Nephron progenitor cell (in vitro differentiated cells): ENCODE measurements around the gene OPHN1.
"Not testable (repeated sequence)": the region's sequence is repeated elsewhere in the genome, so short reads cannot be mapped to it uniquely, and the experiment has no call there.

ENCODE experiments used
- DNase-seq: peaks from one replicate; pipeline ENCODE4 v3.0.0; 2021
- H3K27ac Mint-ChIP-seq: 2 replicates; pipeline ENCODE4 v1.8.0; 2021; ENCODE audit warnings: mild to moderate bottlenecking, moderate library complexity, mixed read lengths
- H3K27me3 Mint-ChIP-seq: 2 replicates; pipeline ENCODE4 v1.8.0; 2021; ENCODE audit warnings: mild to moderate bottlenecking, low read depth, mixed read lengths; ENCODE audit not compliant: poor library complexity
- H3K36me3 Mint-ChIP-seq: 2 replicates; pipeline ENCODE4 v1.8.0; 2021; ENCODE audit warnings: low read depth, mixed read lengths
- H3K4me1 Mint-ChIP-seq: 2 replicates; pipeline ENCODE4 v1.8.0; 2021; ENCODE audit warnings: mixed read lengths
- H3K4me3 Mint-ChIP-seq: 2 replicates; pipeline ENCODE4 v1.8.0; 2021; ENCODE audit warnings: mild to moderate bottlenecking, moderate library complexity, mixed read lengths
- H3K9me3 Mint-ChIP-seq: 2 replicates; pipeline ENCODE4 v1.8.0; 2021; ENCODE audit warnings: mild to moderate bottlenecking, moderate library complexity, mixed read lengths
- CTCF ChIP-seq: fragments of 200-600 bp; sonication (generic); IDR thresholded peaks from 2 replicates; pipeline ENCODE4 v1.5.0; 2021; ENCODE audit warnings: antibody characterized with exemption

OPHN1 gene

GRCh38 chrX:68072041-68072440 lies 361.3 kb downstream of the OPHN1 start:
- Mint-ChIP-seq H3K4me1 (no peaks in the 10 kb centered on the region), H3K27me3 (no peaks in the 10 kb centered on the region), H3K4me3 (no peak overlapping the region), H3K9me3 (peaks cover 25% of the 10 kb centered on the region), H3K27ac (no peak overlapping the region), H3K36me3 (no peaks in the 10 kb centered on the region)
- DNase-seq, result no peak
- TF ChIP-seq CTCF, result no peak

- H3K9me3 Mint-ChIP-seq, result peaks cover 31% of the 10 kb centered on the region
- H3K27ac Mint-ChIP-seq, H3K27me3 Mint-ChIP-seq, H3K36me3 Mint-ChIP-seq, H3K4me3 Mint-ChIP-seq, H3K4me1 Mint-ChIP-seq, DNase-seq: not testable (repeated sequence)
Measured at GRCh38 chrX:68070119-68070518, 363.2 kb downstream of the OPHN1 start.

- DNase-seq, result no peak
- TF ChIP-seq CTCF, result no peak
- H3K4me1 Mint-ChIP-seq, result no peaks in the 10 kb centered on the region
- H3K9me3 Mint-ChIP-seq, result peaks cover 47% of the 10 kb centered on the region
- no peak overlapping the region for H3K27ac Mint-ChIP-seq
- H3K27me3 Mint-ChIP-seq, result peaks cover 3% of the 10 kb centered on the region
- H3K36me3 Mint-ChIP-seq, result no peaks in the 10 kb centered on the region
- no peak overlapping the region for H3K4me3 Mint-ChIP-seq
Measured at GRCh38 chrX:68061206-68061535, 372.1 kb downstream of the OPHN1 start.

- TF ChIP-seq CTCF, result no peak
- DNase-seq, result no peak
- Mint-ChIP-seq H3K27me3 (peaks cover 3% of the 10 kb centered on the region), H3K27ac (peak overlapping the region; percentile 11), H3K4me1 (no peaks in the 10 kb centered on the region), H3K9me3 (peaks cover 43% of the 10 kb centered on the region), H3K4me3 (no peak overlapping the region), H3K36me3 (no peaks in the 10 kb centered on the region)
Measured at GRCh38 chrX:68060506-68061205, 372.6 kb downstream of the OPHN1 start.

GRCh38 chrX:68059469-68059868 lies 373.8 kb downstream of the OPHN1 start:
- H3K27ac Mint-ChIP-seq, result no peak overlapping the region
- no peaks in the 10 kb centered on the region for H3K36me3 Mint-ChIP-seq
- H3K27me3 Mint-ChIP-seq, result peaks cover 3% of the 10 kb centered on the region
- no peaks in the 10 kb centered on the region for H3K4me1 Mint-ChIP-seq
- no peak for DNase-seq
- H3K4me3 Mint-ChIP-seq, result no peak overlapping the region
- no peak for TF ChIP-seq CTCF
- peaks cover 41% of the 10 kb centered on the region for H3K9me3 Mint-ChIP-seq

- Mint-ChIP-seq H3K4me1 (no peaks in the 10 kb centered on the region), H3K27me3 (no peaks in the 10 kb centered on the region), H3K9me3 (peaks cover 40% of the 10 kb centered on the region), H3K27ac (no peak overlapping the region), H3K36me3 (peaks cover 10% of the 10 kb centered on the region), H3K4me3 (no peak overlapping the region)
- DNase-seq, result no peak
- TF ChIP-seq CTCF, result no peak
Measured at GRCh38 chrX:68049466-68049865, 383.8 kb downstream of the OPHN1 start.
